ENCODE measurements around the gene ELP5. TPM values are rescaled to one million over a fixed set of nuclear protein-coding genes. Genes with fewer than 3 reads are reported as not detected.

ELP5 gene
- polyA plus RNA-seq, 3 donors, result 36.1 to 49.5 (median 44.1) TPM

DNA sequence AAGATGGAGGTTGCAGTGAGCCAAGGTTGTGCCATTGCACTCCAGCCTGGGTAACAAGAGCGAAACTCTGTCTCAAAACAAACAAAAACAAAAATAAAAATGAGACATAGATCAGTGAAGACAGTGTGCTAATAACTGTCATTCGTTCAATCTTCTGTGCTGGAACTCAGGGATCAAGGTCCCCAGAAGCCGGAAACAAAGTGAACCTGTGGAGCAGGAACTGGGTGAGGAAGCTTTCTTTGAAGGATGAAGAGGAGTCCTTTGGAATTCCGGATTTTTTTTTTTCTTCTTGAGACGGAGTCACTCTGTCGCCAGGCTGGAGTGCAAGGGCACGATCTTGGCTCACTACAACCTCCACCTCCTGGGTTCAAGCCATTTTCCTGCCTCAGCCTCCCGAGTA lies 27.4 kb downstream of the ELP5 start:
- H3K9me3 ChIP-seq (replicated peaks in 1 of 2; ENCODE audit: control insufficient read depth in 1 of 2, insufficient read depth in 1 of 2, low read length in 2 of 2), result no peaks in the 10 kb centered on the region
- H3K4me3 ChIP-seq (replicated peaks in 1 of 3; ENCODE audit: low read depth in 2 of 3, low read length in 3 of 3), result no peak overlapping the region
- Mint-ChIP-seq H3K36me3 (peaks cover 0 to 5% of the 10 kb centered on the region in 2 donors), H3K4me1 (peaks cover 30% of the 10 kb centered on the region), H3K4me3 (peak overlapping the region in 1 of 2 donors; percentile 65), H3K9me3 (peaks cover 0 to 15% (median 2%) of the 10 kb centered on the region in 7 donors), H3K27ac (no peak overlapping the region), H3K27me3 (ENCODE audit: low read depth in 3 of 3) (peaks cover 40 to 59% (median 41%) of the 10 kb centered on the region in 3 donors)
- no peak for TF ChIP-seq CTCF (IDR thresholded peaks at IDR 0.05)
- peaks cover 13 to 45% of the 10 kb centered on the region in 2 donors for H3K27me3 ChIP-seq (ENCODE audit: control insufficient read depth in 2 of 2, insufficient read depth in 2 of 2, low read length in 2 of 2)
- no peak for DNase-seq
- H3K4me2 ChIP-seq (replicated peaks; ENCODE audit: extremely low read depth, low read length, poor library complexity, severe bottlenecking), result no peak overlapping the region
- 100% methylated on average over 3 of the region's 8 CpGs for WGBS (ENCODE audit: insufficient coverage)
- no peaks in the 10 kb centered on the region for H3K36me3 ChIP-seq (replicated peaks in 1 of 2; ENCODE audit: control insufficient read depth in 1 of 2, insufficient read depth in 2 of 2, low read length in 2 of 2)
- no peaks in the 10 kb centered on the region for H4K20me1 ChIP-seq (ENCODE audit: insufficient read depth, low read length)
- no peak overlapping the region for H2AFZ ChIP-seq (ENCODE audit: insufficient read depth, low read depth, low read length, poor library complexity, severe bottlenecking)
- intact Hi-C loops (cut with micrococcal nuclease), result no loop called here
- H3K9ac ChIP-seq (ENCODE audit: insufficient read depth, low read length, poor library complexity, severe bottlenecking), result no peak overlapping the region
- no peaks in the 10 kb centered on the region for H3K79me2 ChIP-seq (ENCODE audit: insufficient read depth, low read length)
- no peak overlapping the region for H3K27ac ChIP-seq (ENCODE audit: low read depth in 1 of 2, low read length in 2 of 2)
- peaks cover 27 to 28% of the 10 kb centered on the region in 2 donors for H3K4me1 ChIP-seq (ENCODE audit: control insufficient read depth in 1 of 2, insufficient read depth in 2 of 2, low read length in 2 of 2)

DNA sequence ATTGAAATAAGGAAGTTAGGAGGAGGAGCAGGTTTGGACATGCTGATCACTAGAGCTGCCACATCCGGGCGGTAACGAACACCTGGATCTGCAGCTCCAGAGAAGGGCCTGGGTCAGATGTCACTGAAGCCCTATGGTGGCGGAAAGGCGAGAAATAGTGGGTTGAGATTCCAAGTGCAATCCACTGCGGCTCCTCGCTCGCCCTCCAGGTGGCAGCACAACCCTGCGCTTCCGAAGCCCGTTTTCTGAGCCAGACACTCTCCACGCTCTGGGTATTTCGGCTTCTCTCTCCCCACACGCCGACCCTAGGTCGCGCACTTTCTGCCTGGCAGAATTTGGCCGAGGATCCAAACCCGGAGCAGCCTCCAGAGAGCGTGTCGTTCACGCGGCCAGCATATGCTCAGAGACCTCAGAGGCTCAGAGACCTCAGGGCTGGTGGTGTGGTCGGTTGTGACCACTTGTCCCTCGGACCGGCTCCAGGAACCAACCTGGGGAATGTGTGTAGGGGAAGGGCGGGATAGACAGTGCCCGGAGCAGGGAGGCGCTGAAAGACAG lies 28.6 kb downstream of the ELP5 start:
- Mint-ChIP-seq H3K27me3 (ENCODE audit: low read depth in 3 of 3) (peaks cover 44 to 65% (median 45%) of the 10 kb centered on the region in 3 donors), H3K4me1 (peaks cover 30% of the 10 kb centered on the region), H3K27ac (peak overlapping the region in 5 of 7 donors; percentile 28 to 82 (median 53)), H3K36me3 (peaks cover 0 to 5% of the 10 kb centered on the region in 2 donors), H3K9me3 (peaks cover 0 to 15% (median 2%) of the 10 kb centered on the region in 7 donors), H3K4me3 (peak overlapping the region; percentile 74 to 88)
- Histone ChIP-seq H2AFZ (ENCODE audit: insufficient read depth, low read depth, low read length, poor library complexity, severe bottlenecking) (peak overlapping the region; percentile 46), H3K4me1 (ENCODE audit: control insufficient read depth in 1 of 2, insufficient read depth in 2 of 2, low read length in 2 of 2) (peaks cover 27 to 28% of the 10 kb centered on the region in 2 donors), H4K20me1 (ENCODE audit: insufficient read depth, low read length) (no peaks in the 10 kb centered on the region), H3K4me3 (replicated peaks in 1 of 3; ENCODE audit: low read depth in 2 of 3, low read length in 3 of 3) (peak overlapping the region in 2 of 3 experiments; percentile 28 to 72), H3K27ac (ENCODE audit: low read depth in 1 of 2, low read length in 2 of 2) (no peak overlapping the region), H3K4me2 (replicated peaks; ENCODE audit: extremely low read depth, low read length, poor library complexity, severe bottlenecking) (peak overlapping the region; percentile 78), H3K36me3 (replicated peaks in 1 of 2; ENCODE audit: control insufficient read depth in 1 of 2, insufficient read depth in 2 of 2, low read length in 2 of 2) (no peaks in the 10 kb centered on the region), H3K9ac (ENCODE audit: insufficient read depth, low read length, poor library complexity, severe bottlenecking) (no peak overlapping the region), H3K9me3 (replicated peaks in 1 of 2; ENCODE audit: control insufficient read depth in 1 of 2, insufficient read depth in 1 of 2, low read length in 2 of 2) (no peaks in the 10 kb centered on the region), H3K79me2 (ENCODE audit: insufficient read depth, low read length) (no peaks in the 10 kb centered on the region), H3K27me3 (ENCODE audit: control insufficient read depth in 2 of 2, insufficient read depth in 2 of 2, low read length in 2 of 2) (peaks cover 13 to 45% of the 10 kb centered on the region in 2 donors)
- intact Hi-C loops (cut with micrococcal nuclease), result loop anchor here in 1 of 2 donors (1.0 to 5.0 kb wide), 2 partner anchors 16 to 62 kb away; no protein-coding TSS in a partner anchor
- peak; percentile 55 to 74 (median 70) for DNase-seq
- 1% methylated on average over 29 of the region's 29 CpGs for WGBS (ENCODE audit: insufficient coverage)
- TF ChIP-seq CTCF (IDR thresholded peaks at IDR 0.05), result peak; percentile 87
